NCI-H2171 treated with DMSO at 0.1 percent for 48 hours (cell line): ENCODE measurements around the gene ZNF142.

Experiments
- DNase-seq: peaks from one replicate; lab custom pipeline; 2025; lab: John Stamatoyannopoulos, UW

Gene ZNF142

GRCh38 chr2:218659258-218659987 lies at the start of gene ZNF142, which contains the start of gene BCS1L:
Gene ZNF142 (minus strand): TSS chr2:218659623. CDS start chr2:218656429, 3,194 bp downstream.
Gene BCS1L (plus strand): TSS chr2:218659683. CDS start chr2:218660988, 1,305 bp downstream.
- peak; percentile 95 for DNase-seq

GRCh38 chr2:218708086-218708485 lies 48.7 kb upstream of the ZNF142 start:
- DNase-seq = no peak

- no peak for DNase-seq
These were observed 43.9 kb upstream of the ZNF142 start for GRCh38 chr2:218703341-218703740.

- DNase-seq = no peak
These were observed 42.4 kb upstream of the ZNF142 start for GRCh38 chr2:218701806-218702205.

- DNase-seq = no peak
These were observed 39.5 kb upstream of the ZNF142 start for GRCh38 chr2:218698885-218699284.

- no peak for DNase-seq
These were observed 35.2 kb upstream of the ZNF142 start for GRCh38 chr2:218694405-218695145.

GRCh38 chr2:218691234-218691633 lies 31.8 kb upstream of the ZNF142 start:
- DNase-seq = no peak

GRCh38 chr2:218687400-218688060 lies 28.1 kb upstream of the ZNF142 start:
- peak; percentile 80 for DNase-seq

- no peak for DNase-seq
These were observed 20.6 kb upstream of the ZNF142 start for GRCh38 chr2:218680061-218680460.

GRCh38 chr2:218679119-218679518 lies 19.7 kb upstream of the ZNF142 start:
- DNase-seq = no peak

GRCh38 chr2:218671654-218672566 lies 12.5 kb upstream of the ZNF142 start, which contains the start of the genes RNF25 and STK36:
Gene RNF25 (minus strand): TSS chr2:218672002. CDS start chr2:218671970, 32 bp downstream.
Gene STK36 (plus strand): TSS chr2:218672086. CDS start chr2:218672830, 744 bp downstream.
- DNase-seq = peak; percentile 95

GRCh38 chr2:218671097-218671653 lies 11.8 kb upstream of the ZNF142 start:
- peak; percentile 30 for DNase-seq

GRCh38 chr2:218664653-218665052 lies 5.2 kb upstream of the ZNF142 start:
- DNase-seq = no peak

GRCh38 chr2:218663901-218664300 lies 4.5 kb upstream of the ZNF142 start:
- no peak for DNase-seq

- DNase-seq = no peak
These were observed 3.4 kb upstream of the ZNF142 start for GRCh38 chr2:218662827-218663226.

- no peak for DNase-seq
These were observed 3.0 kb upstream of the ZNF142 start for GRCh38 chr2:218662377-218662776.

GRCh38 chr2:218659988-218660358 lies 550 bp upstream of the ZNF142 start:
- no peak for DNase-seq

- peak; percentile 52 for DNase-seq
These were observed 659 bp downstream of the ZNF142 start for GRCh38 chr2:218658671-218659257.

GRCh38 chr2:218655751-218656150 lies 3.7 kb downstream of the ZNF142 start:
- no peak for DNase-seq

GRCh38 chr2:218648787-218649100 lies 10.7 kb downstream of the ZNF142 start:
- DNase-seq = no peak
